ENCODE results near the gene AGA.

AGA gene

DNA sequence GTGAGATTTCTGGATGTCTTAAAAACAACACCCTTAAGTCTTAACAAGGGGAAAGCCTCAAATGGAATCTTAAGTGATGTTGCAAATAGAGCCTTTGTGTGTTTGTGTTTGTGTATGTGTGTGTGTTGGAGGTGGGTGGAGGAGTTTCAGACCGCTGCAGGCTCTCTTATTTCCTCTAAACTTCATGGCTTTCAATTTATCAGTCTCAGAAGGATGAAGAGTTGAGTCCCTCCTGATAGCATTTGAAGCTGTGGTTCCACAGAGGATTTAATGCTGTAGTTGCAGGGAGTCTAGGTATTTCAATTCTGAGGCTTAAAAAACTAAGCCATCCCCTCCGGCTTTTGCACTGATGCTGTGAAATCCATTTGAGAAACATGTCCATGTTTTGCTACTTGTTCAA, 4.3 kb upstream of the AGA start:
- DNase-seq, result no peak

- DNase-seq, result no peak
Observed at GRCh38 chr4:177444911-177445736, 2.9 kb upstream of the AGA start.

GRCh38 chr4:177441061-177441802, 1.0 kb downstream of the AGA start:
- DNase-seq, result peak; percentile 84

DNA sequence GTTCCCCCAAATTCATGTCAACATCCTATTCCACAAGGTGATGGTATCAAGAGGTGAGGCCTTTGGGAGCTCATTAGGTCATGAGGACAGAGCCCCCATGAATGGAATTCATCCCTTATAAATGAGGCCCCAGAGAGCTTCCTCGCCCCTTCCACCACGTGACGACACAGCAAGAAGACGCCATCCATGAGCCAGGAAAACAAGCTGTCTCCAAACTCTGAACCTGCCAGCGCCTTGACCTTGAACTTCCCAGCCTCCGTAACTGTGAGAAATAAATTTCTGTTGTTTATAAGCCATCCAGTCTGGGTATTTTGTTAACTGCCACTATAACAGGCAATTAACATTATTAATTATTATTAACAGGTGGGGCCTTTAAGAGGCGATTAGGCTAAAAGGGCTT, 5.8 kb downstream of the AGA start:
- DNase-seq, result no peak

GRCh38 chr4:177434667-177435066, 7.6 kb downstream of the AGA start:
- DNase-seq, result no peak

GRCh38 chr4:177427192-177427591, 15.0 kb downstream of the AGA start:
- DNase-seq, result no peak

DNA sequence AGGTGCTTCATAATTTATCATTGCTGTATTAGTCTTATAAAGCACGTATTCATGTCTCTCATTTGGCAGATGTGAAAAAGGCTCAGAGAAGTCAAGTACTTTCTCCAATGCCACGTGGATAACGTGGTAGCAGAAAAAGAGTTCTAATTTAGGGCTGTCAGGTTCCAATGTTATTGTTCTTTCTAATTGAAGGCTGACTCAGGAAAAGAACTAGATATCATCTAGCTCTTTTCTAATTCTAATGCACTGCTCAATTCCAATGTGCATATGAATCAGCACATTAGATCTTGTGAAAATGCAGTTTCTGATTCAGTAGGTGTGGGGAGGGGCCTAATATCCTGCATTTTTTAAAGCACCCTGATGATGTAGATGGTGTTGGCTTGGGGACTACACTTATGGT, 22.8 kb downstream of the AGA start:
- DNase-seq, result no peak

GRCh38 chr4:177413656-177414055, 28.6 kb downstream of the AGA start:
- no peak for DNase-seq

GRCh38 chr4:177413076-177413475, 29.2 kb downstream of the AGA start:
- DNase-seq, result no peak

- DNase-seq, result no peak
Observed at GRCh38 chr4:177411996-177412395, 30.2 kb downstream of the AGA start.

DNA sequence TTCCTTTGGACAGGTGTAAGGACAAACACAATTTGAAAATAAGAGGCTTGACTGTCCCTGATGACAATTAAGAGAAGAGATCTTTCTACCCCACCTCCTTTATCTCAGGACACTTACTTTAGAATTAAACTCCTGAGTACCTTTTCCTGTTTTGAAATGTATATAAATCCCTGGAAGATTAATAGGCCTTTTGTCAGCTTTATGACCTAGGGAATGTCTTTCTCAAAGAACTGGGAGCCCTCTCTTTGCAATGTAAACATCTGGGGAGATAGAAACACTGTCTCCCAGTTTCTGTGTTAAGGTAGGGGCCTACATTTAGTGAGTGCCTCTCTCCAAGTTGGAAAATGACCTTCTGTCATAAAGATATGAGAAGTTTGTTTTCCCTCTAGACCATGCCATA, 31.7 kb downstream of the AGA start:
- DNase-seq, result no peak

DNA sequence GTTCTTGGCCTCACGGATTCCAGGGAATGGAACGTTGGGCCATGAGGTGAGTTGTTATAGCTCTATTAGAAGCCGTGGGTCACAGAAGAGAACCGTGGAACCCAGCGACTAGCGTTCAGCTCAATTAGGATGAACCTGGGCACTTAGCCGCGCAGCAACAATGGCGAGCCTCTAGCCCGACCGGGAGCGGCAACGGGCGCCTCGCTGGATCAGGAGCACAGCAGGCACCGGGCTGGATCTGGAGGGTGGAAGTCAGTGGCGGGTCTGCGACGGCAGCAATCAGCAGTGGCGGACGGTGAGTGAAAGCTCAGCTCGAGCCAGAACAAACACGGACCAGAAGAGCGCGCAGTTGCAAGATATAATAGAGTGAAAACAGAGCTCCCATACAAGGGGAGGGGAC, 34.2 kb downstream of the AGA start:
- DNase-seq, result no peak

GRCh38 chr4:177405508-177405907, 36.7 kb downstream of the AGA start:
- no peak for DNase-seq

DNA sequence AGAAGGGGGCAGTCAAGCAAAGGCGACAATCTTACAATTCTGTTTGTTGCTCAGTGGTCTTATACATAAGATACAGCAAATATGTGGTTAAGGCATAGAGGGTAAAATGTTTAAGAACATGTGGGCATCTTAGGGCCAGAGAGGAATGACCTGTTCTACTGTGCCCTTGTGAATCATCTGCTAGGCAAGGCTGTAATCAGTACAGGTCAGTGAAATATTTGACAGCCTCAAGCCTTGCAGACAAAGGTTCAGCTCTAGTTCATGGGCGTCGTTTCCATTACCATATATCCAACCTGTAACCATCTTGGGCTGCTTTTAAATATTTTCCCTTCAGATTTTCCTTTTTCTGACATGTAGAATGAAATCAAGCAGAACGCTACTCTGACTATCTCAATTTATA, 37.3 kb downstream of the AGA start:
- no peak for DNase-seq

DNA sequence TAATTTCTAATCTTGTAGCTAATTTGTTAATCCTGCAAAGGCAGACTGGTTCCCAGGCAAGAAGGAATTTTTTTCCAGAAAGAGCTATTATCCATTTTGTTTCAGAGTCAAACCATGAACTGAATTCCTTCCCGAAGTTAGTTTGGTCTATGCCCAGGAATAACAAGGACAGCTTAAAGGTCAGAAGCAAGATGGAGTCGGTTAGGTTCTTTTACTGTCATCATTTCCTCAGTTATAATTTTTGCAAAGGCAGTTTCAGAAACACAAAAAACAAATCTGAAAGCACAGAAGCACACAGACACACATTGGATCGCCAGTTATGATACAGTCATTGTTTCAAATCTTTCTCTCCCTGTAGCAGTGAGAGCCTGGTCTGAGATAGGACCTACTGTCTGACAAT, 37.9 kb downstream of the AGA start:
- DNase-seq, result no peak

DNA sequence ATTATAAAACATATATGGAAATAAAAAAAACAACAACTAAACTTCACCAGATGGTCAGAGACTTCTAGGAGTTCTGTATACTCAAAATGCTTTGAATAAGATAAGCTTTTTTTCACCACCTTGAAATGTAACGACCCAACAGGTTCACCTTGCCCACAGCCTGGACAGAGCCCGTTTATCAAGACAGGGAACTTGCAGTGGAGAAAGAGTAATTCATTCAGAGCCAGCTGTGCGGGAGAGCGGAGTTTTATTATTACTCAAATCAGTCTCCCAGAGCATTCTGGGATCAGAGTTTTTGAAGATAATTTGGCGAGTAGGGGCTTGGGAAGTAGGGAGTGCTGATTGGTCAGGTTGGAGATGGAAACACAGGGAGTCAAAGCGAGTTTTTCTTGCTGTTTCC, 38.5 kb downstream of the AGA start:
- no peak for DNase-seq

DNA sequence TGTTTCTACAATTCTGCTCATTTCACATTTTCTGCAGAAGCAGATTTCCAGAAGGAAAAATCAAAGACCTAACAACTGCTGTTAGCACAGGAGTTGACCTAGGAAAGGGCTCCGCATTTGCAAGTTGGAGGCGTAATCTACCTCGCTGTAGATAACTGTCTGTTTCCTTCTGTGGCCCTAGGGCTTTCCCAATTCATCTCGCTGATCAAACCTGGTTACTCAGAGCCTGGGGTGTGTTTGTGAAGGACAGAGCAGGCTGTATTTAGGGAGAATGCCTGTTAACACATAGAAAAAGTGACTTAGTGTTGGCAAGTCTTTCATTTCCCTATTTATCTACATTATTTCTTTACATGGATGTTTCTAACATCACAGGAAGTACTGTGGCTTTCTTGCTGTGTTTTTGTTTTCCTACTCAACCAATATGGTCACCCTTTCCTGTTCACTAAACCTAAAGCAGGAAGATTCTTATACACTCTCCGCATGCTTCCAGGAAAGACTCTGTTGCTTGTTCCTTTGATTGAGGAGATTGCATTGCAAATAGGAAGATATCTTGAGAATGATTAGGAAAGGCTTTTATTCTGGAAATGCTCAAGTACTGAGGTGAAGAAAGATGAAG, 40.5 kb downstream of the AGA start:
- peak; percentile 8 for DNase-seq

DNA sequence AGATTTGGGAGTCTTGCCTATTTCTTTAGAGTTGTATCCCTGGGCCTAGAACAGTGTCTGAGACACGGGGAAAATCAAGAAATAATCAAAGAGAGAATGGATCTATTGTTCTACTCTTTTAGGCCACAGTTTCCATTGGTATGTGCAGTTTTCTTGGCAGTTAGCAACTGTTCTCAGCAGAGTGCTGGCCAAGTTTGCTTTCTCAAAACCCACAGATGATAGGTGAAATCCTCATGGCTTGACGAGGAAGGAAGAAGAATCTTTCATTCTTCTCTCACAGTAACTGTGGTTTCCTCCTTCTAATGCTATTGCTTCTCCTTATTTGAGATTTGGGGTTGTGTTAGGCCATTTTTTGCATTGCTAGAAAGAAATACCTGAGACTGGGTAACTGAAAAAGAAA, 42.2 kb downstream of the AGA start:
- no peak for DNase-seq

DNA sequence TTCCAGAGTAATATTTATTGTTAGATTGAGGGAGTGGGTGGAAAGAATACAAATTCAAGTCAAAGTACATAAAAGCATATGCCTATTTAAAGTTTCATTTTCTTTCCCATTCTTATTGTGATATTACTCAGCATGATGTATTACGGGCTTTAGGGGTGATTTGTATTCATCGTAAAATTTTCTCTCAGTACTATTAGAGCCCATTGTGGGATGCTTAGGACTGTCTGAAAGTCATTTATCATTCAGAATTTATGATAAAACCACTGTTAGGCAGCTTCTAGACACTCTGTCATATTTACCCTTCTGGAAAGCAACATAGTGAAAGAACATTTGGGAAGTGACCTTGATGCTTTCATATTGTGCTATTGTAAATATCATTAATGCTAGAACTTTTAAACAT, 45.9 kb downstream of the AGA start:
- DNase-seq, result no peak

DNA sequence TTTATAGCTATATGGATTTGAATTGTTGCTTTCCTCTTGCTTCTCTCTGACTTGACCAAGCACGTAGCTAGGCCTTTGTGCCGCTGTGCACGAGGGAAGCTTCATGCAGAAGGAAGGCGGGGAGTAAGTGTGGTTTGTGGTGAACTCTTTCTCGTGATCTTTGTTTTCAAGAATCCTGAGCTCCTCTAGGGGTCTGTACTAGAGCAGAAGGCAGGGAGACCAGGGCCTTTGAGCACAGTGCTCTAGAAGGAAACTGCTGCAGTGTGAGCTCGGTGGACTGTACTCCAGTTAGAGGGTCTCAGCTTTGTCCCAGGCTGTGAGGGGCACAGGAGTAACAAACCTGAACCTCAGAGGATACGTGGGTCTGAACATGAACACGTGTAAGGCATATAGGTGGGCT, 49.0 kb downstream of the AGA start:
- DNase-seq, result no peak

GRCh38 chr4:177391953-177392352, 50.3 kb downstream of the AGA start:
- DNase-seq, result no peak

DNA sequence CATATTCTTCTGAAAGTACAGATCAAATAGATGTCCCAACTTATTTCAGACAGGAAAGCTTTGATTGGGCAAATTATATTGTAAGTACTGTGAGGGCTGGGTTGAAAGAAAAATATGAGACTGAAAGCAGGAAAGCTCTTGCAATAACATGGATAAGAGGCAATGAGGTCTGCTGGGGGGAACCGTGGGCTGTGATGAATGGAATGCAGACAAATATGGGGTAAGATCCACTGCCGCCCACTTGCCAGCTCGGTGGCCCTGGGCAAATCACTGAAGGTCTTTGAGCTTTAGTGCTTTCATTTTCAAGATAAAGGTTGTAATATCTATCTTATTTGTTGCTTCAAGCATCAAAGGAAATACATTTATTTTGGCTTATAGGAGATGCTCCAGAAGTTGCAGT, 51.0 kb downstream of the AGA start:
- DNase-seq, result peak; percentile 1

DNA sequence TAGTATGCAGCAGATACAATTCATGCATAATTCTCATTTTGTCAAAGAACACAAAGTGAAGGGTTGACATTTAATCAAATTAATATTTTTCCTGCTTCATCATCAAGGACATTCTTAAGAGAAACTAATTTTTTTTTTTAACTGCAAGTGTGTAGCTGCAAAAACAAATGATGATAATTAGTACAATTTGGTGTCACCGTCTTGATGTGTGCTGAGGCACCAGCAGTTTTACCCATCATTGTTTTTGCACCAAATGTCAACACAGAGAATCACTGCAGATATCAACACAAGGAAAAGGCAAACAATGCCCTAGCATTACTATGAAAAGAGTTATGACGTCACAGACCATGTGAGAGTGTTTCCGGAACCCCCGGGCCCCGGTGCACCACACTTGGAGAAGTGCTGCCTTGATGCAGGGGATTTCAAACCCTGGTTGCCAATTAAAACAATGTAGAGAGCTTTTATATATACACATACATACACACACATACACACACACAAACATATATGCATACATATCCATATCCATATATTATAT, 55.9 kb downstream of the AGA start:
- DNase-seq, result no peak

All from inflammatory macrophage treated with lipopolysaccharide for 4 hours (primary cell).